LNCaP clone FGC (cell line): ENCODE data around the gene TFF1.

Experiments used
- DNase-seq: peaks from one replicate; pipeline ENCODE4 v3.0.0-alpha.2; 2011; ENCODE audit warnings: low read depth
- H3K4me3 ChIP-seq: 2 replicates; pipeline ENCODE4 v1.5.1; 2011; ENCODE audit warnings: mild to moderate bottlenecking, low read depth, low read length, control low read depth
- TF ChIP-seq, protein P1 (sequence below): IDR thresholded peaks from 2 replicates; pipeline ENCODE4 v1.5.1; 2012; ENCODE audit warnings: mild to moderate bottlenecking; ENCODE audit not compliant: control insufficient read depth, insufficient read depth; ENCODE audit errors: extremely low read depth

TFF1 gene

GRCh38 chr21:42363312-42363711 is 3.0 kb downstream of the TFF1 start:
- no peak for DNase-seq

DNA sequence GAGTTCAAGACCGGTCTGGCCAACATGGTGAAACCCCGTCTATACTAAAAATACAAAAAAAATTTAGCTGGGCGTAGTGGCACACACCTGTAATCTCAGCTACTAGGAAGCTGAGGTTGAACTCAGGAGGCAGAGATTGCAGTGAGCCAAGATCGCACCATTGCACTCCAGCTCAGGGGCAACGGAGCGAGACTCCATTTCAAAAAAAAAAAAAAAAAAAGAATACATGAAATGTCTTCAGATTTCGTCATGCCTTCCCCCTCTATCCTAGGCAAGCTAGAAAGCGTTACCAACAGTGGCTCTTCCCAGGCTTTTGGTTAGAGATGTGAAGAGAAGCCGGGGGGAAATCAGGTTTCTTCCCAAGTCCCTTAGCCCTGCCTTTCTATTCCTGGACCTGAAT is 3.6 kb downstream of the TFF1 start:
- H3K4me3 ChIP-seq: no peak overlapping the region

More at GRCh38 chr21:42363312-42363711, 3.0 kb downstream of the TFF1 start:
- H3K4me3 ChIP-seq: no peak overlapping the region
- TF ChIP-seq, protein P1, sequence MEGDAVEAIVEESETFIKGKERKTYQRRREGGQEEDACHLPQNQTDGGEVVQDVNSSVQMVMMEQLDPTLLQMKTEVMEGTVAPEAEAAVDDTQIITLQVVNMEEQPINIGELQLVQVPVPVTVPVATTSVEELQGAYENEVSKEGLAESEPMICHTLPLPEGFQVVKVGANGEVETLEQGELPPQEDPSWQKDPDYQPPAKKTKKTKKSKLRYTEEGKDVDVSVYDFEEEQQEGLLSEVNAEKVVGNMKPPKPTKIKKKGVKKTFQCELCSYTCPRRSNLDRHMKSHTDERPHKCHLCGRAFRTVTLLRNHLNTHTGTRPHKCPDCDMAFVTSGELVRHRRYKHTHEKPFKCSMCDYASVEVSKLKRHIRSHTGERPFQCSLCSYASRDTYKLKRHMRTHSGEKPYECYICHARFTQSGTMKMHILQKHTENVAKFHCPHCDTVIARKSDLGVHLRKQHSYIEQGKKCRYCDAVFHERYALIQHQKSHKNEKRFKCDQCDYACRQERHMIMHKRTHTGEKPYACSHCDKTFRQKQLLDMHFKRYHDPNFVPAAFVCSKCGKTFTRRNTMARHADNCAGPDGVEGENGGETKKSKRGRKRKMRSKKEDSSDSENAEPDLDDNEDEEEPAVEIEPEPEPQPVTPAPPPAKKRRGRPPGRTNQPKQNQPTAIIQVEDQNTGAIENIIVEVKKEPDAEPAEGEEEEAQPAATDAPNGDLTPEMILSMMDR: no peak

GRCh38 chr21:42362198-42362597 is 4.1 kb downstream of the TFF1 start:
- TF ChIP-seq, protein P1: no peak
- DNase-seq: no peak
- H3K4me3 ChIP-seq: no peak overlapping the region

More for the DNA sequence above, 3.6 kb downstream of the TFF1 start:
- DNase-seq: no peak
- TF ChIP-seq, protein P1: no peak

DNA sequence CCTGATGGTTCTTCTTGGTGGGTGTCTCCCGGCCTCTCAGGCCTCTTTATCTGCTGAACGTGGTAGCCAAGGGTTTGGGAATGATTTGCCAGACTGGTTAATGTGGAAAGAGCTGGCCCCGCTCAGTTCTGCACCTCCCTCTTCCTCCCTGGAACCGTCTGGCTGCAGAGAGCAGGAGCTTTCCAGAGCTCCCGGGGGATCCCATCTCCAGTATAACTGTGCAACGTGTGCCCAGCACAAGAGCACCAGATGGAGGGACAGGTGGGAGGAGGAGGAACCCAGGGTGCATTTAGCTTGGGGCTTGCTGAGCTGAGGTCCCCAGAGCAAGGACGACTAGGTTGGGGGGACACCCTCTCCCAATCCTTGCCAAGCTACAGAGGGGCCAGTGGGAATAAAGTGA is 5.0 kb downstream of the TFF1 start:
- TF ChIP-seq, protein P1: no peak
- H3K4me3 ChIP-seq: no peak overlapping the region
- DNase-seq: no peak

DNA sequence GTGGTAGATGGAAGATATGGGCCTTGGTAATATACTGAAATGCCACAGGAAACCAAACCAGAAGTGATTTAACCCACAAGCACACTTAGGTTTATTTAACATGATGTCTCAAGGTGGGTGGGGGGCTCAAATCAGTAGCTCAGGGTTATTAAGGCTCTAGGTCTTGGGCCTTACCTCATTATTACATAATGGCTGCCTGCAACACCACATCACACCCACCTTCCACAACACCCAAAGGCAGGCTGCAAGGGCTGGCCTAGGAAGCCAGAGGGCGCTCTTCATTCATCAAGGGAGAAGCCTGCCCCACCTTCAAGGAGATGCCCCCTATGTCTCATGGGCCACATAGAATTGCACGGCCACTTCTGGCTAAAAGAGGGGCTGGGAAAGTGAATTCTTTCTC is 6.0 kb downstream of the TFF1 start:
- no peak overlapping the region for H3K4me3 ChIP-seq
- no peak for DNase-seq
- TF ChIP-seq, protein P1: no peak

DNA sequence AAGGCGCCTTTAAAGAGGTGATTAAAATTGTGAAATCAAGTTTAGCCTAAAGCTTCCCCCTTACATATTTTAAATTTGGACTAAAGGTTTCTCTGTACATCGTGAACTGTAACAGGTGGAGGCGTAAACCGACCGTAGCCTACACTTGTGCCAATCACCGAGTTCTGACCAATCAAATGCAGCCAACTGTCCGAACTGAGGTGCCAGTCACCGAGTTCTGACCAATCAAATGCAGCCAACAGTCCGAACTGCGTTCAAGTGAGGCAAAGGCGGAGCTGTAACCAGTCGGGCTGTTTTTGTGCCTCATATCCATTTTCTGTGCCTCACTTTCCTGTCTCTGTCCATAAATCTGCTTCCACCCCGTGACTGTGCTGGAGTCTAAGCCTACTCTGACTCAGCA is 7.4 kb downstream of the TFF1 start:
- no peak overlapping the region for H3K4me3 ChIP-seq
- no peak for DNase-seq
- TF ChIP-seq, protein P1: no peak

- TF ChIP-seq, protein P1: no peak
- H3K4me3 ChIP-seq: no peak overlapping the region
- DNase-seq: no peak
These were observed 8.1 kb downstream of the TFF1 start for GRCh38 chr21:42358261-42358660.
